Osteocyte (in vitro differentiated cells): ENCODE data around the gene MATR3. TPM values are rescaled to one million over a fixed set of nuclear protein-coding genes. Genes with fewer than 3 reads are reported as not detected.
A peak's percentile ranks its signal among the peaks of the same experiment; 100 is the strongest.

ENCODE experiments used
- DNase-seq: peaks from one replicate; pipeline ENCODE4 v3.0.0; 2021; ENCODE audit warnings: mixed read lengths; ENCODE audit not compliant: unreplicated experiment; ENCODE audit errors: extremely low spot score
- H3K27ac Mint-ChIP-seq: one replicate; pipeline ENCODE4 v1.8.0; 2021; ENCODE audit warnings: mild to moderate bottlenecking, mixed read lengths; ENCODE audit not compliant: unreplicated experiment
- H3K27me3 Mint-ChIP-seq: one replicate; pipeline ENCODE4 v1.8.0; 2021; ENCODE audit warnings: mixed read lengths; ENCODE audit not compliant: unreplicated experiment
- H3K36me3 Mint-ChIP-seq: one replicate; pipeline ENCODE4 v1.8.0; 2021; ENCODE audit warnings: mixed read lengths; ENCODE audit not compliant: unreplicated experiment
- H3K4me1 Mint-ChIP-seq: one replicate; pipeline ENCODE4 v1.8.0; 2021; ENCODE audit warnings: mixed read lengths; ENCODE audit not compliant: unreplicated experiment
- H3K4me3 Mint-ChIP-seq: one replicate; pipeline ENCODE4 v1.8.0; 2021; ENCODE audit warnings: mild to moderate bottlenecking, moderate library complexity, mixed read lengths; ENCODE audit not compliant: unreplicated experiment
- H3K9me3 Mint-ChIP-seq: one replicate; pipeline ENCODE4 v1.8.0; 2021; ENCODE audit warnings: mixed read lengths; ENCODE audit not compliant: unreplicated experiment
- CTCF ChIP-seq: fragments of 200-600 bp; sonication (generic); IDR thresholded peaks from 2 replicates; pipeline ENCODE4 v1.5.0; 2021; ENCODE audit warnings: antibody characterized with exemption, mild to moderate bottlenecking, moderate library complexity
- total RNA-seq: library from RNA; stranded (reverse); gene quantifications from 2 replicates; pipeline ENCODE4 v1.2.1, GENCODE V29; 2021

MATR3 gene
- total RNA-seq, 1 donor from 2014 or later = 218 TPM

GRCh38 chr5:139273322-139273571 is 20.3 kb upstream of the MATR3 start:
- Mint-ChIP-seq H3K4me3 (peak overlapping the region; percentile 80), H3K27ac (peak overlapping the region; percentile 71), H3K4me1 (peaks cover 33% of the 10 kb centered on the region), H3K9me3 (no peaks in the 10 kb centered on the region), H3K27me3 (no peaks in the 10 kb centered on the region), H3K36me3 (peaks cover 2% of the 10 kb centered on the region)
- DNase-seq = no peak
- TF ChIP-seq CTCF = no peak

- Mint-ChIP-seq H3K9me3 (no peaks in the 10 kb centered on the region), H3K36me3 (peaks cover 2% of the 10 kb centered on the region), H3K4me1 (peaks cover 33% of the 10 kb centered on the region)
Observed at GRCh38 chr5:139273572-139274289, 19.8 kb upstream of the MATR3 start.

GRCh38 chr5:139275536-139275935 is 18.0 kb upstream of the MATR3 start:
- peaks cover 34% of the 10 kb centered on the region for H3K4me1 Mint-ChIP-seq
- peak overlapping the region; percentile 57 for H3K27ac Mint-ChIP-seq
- H3K9me3 Mint-ChIP-seq = no peaks in the 10 kb centered on the region
- TF ChIP-seq CTCF = no peak
- peak overlapping the region; percentile 57 for H3K4me3 Mint-ChIP-seq
- H3K36me3 Mint-ChIP-seq = peaks cover 2% of the 10 kb centered on the region
- no peak for DNase-seq
- H3K27me3 Mint-ChIP-seq = no peaks in the 10 kb centered on the region

More at GRCh38 chr5:139273572-139274289, 19.8 kb upstream of the MATR3 start:
- no peaks in the 10 kb centered on the region for H3K27me3 Mint-ChIP-seq
- TF ChIP-seq CTCF = no peak
- peak; percentile 90 for DNase-seq
- H3K4me3 Mint-ChIP-seq = peak overlapping the region; percentile 80
- peak overlapping the region; percentile 71 for H3K27ac Mint-ChIP-seq

- TF ChIP-seq CTCF = no peak
- Mint-ChIP-seq H3K27ac (no peak overlapping the region), H3K9me3 (no peaks in the 10 kb centered on the region), H3K27me3 (no peaks in the 10 kb centered on the region), H3K4me3 (no peak overlapping the region), H3K4me1 (peaks cover 38% of the 10 kb centered on the region), H3K36me3 (peaks cover 2% of the 10 kb centered on the region)
- no peak for DNase-seq
Observed at GRCh38 chr5:139275956-139276355, 17.6 kb upstream of the MATR3 start.

GRCh38 chr5:139276426-139276825 is 17.1 kb upstream of the MATR3 start:
- Mint-ChIP-seq H3K4me3 (no peak overlapping the region), H3K9me3 (no peaks in the 10 kb centered on the region), H3K36me3 (peaks cover 2% of the 10 kb centered on the region), H3K27me3 (no peaks in the 10 kb centered on the region), H3K4me1 (peaks cover 36% of the 10 kb centered on the region), H3K27ac (no peak overlapping the region)
- DNase-seq = no peak
- no peak for TF ChIP-seq CTCF
